ENCODE data around the gene CUTA.
A peak's percentile ranks its signal among the peaks of the same experiment; 100 is the strongest.

Gene CUTA

GRCh38 chr6:33417903-33418689 is at the start of gene CUTA:
Gene CUTA (minus strand): TSS chr6:33418107. CDS start chr6:33418000, 107 bp downstream.
- Histone ChIP-seq H3K4me2 (ENCODE audit: low read length) (peak within 1 kb of the TSS; percentile 98), H4K20me1 (ENCODE audit: insufficient read depth, low read length) (no peaks in the 10 kb centered on the region), H3K27ac (ENCODE audit: low read length) (peak within 1 kb of the TSS; percentile 81), H3K27me3 (ENCODE audit: low read depth, low read length) (0 out of 2 replicates have a peak, but pooled peaks cover 2% of the 10 kb centered on the region), H3K79me2 (ENCODE audit: low read length) (peaks cover 19% of the 10 kb centered on the region), H3K4me3 (ENCODE audit: low read length) (peak within 1 kb of the TSS; percentile 89), H3K9ac (ENCODE audit: low read length) (peak within 1 kb of the TSS; percentile 91), H3K36me3 (replicated peaks; ENCODE audit: low read depth, low read length) (peaks cover 10% of the 10 kb centered on the region), H3K9me3 (ENCODE audit: insufficient read depth, low read length) (no peaks in the 10 kb centered on the region), H3K4me1 (ENCODE audit: low read length) (peaks cover 37% of the 10 kb centered on the region), H2AFZ (ENCODE audit: low read depth, low read length) (peak within 1 kb of the TSS; percentile 72; the same call in 1 of the 2 replicates)
- no peak for TF ChIP-seq EZH2phosphoT487 (IDR thresholded peaks at IDR 0.05; ENCODE audit: low read depth)
- TF ChIP-seq CTCF (IDR thresholded peaks at IDR 0.05; ENCODE audit: low read depth, low read length) = peak; percentile 51

- H3K9ac ChIP-seq (ENCODE audit: low read length) = no peak overlapping the region
- H3K27ac ChIP-seq (ENCODE audit: low read length) = no peak overlapping the region
- H3K27me3 ChIP-seq (ENCODE audit: low read depth, low read length) = no peaks in the 10 kb centered on the region
- no peaks in the 10 kb centered on the region for H3K4me1 ChIP-seq (ENCODE audit: low read length)
- H3K4me2 ChIP-seq (ENCODE audit: low read length) = no peak overlapping the region
- H2AFZ ChIP-seq (ENCODE audit: low read depth, low read length) = no peak overlapping the region
- no peaks in the 10 kb centered on the region for H3K36me3 ChIP-seq (replicated peaks; ENCODE audit: low read depth, low read length)
- TF ChIP-seq CTCF (IDR thresholded peaks at IDR 0.05; ENCODE audit: low read depth, low read length) (no peak), EZH2phosphoT487 (IDR thresholded peaks at IDR 0.05; ENCODE audit: low read depth) (no peak)
- H3K79me2 ChIP-seq (ENCODE audit: low read length) = no peaks in the 10 kb centered on the region
- no peak overlapping the region for H3K4me3 ChIP-seq (ENCODE audit: low read length)
- H3K9me3 ChIP-seq (ENCODE audit: insufficient read depth, low read length) = no peaks in the 10 kb centered on the region
- no peaks in the 10 kb centered on the region for H4K20me1 ChIP-seq (ENCODE audit: insufficient read depth, low read length)
Measured at GRCh38 chr6:33467091-33467490, 49.2 kb upstream of the CUTA start.

- Histone ChIP-seq H4K20me1 (ENCODE audit: insufficient read depth, low read length) (no peaks in the 10 kb centered on the region), H3K27me3 (ENCODE audit: low read depth, low read length) (no peaks in the 10 kb centered on the region), H2AFZ (ENCODE audit: low read depth, low read length) (no peak overlapping the region), H3K4me1 (ENCODE audit: low read length) (no peaks in the 10 kb centered on the region), H3K79me2 (ENCODE audit: low read length) (no peaks in the 10 kb centered on the region), H3K9me3 (ENCODE audit: insufficient read depth, low read length) (no peaks in the 10 kb centered on the region), H3K4me2 (ENCODE audit: low read length) (no peak overlapping the region), H3K4me3 (ENCODE audit: low read length) (no peak overlapping the region), H3K9ac (ENCODE audit: low read length) (no peak overlapping the region), H3K27ac (ENCODE audit: low read length) (no peak overlapping the region), H3K36me3 (replicated peaks; ENCODE audit: low read depth, low read length) (no peaks in the 10 kb centered on the region)
- TF ChIP-seq EZH2phosphoT487 (IDR thresholded peaks at IDR 0.05; ENCODE audit: low read depth) (no peak), CTCF (IDR thresholded peaks at IDR 0.05; ENCODE audit: low read depth, low read length) (no peak)
Measured at GRCh38 chr6:33466075-33466735, 48.3 kb upstream of the CUTA start.

- Histone ChIP-seq H3K9ac (ENCODE audit: low read length) (no peak overlapping the region), H3K4me2 (ENCODE audit: low read length) (no peak overlapping the region), H3K27me3 (ENCODE audit: low read depth, low read length) (no peaks in the 10 kb centered on the region), H3K4me1 (ENCODE audit: low read length) (peaks cover 6% of the 10 kb centered on the region; the same call in 1 of the 2 replicates), H3K79me2 (ENCODE audit: low read length) (peaks cover 10% of the 10 kb centered on the region; the same call in 1 of the 2 replicates), H2AFZ (ENCODE audit: low read depth, low read length) (no peak overlapping the region), H3K4me3 (ENCODE audit: low read length) (no peak overlapping the region), H3K36me3 (replicated peaks; ENCODE audit: low read depth, low read length) (peaks cover 5% of the 10 kb centered on the region), H3K9me3 (ENCODE audit: insufficient read depth, low read length) (no peaks in the 10 kb centered on the region), H3K27ac (ENCODE audit: low read length) (no peak overlapping the region), H4K20me1 (ENCODE audit: insufficient read depth, low read length) (no peaks in the 10 kb centered on the region)
- no peak for TF ChIP-seq EZH2phosphoT487 (IDR thresholded peaks at IDR 0.05; ENCODE audit: low read depth)
- no peak for TF ChIP-seq CTCF (IDR thresholded peaks at IDR 0.05; ENCODE audit: low read depth, low read length)
Measured at GRCh38 chr6:33459226-33459625, 41.3 kb upstream of the CUTA start.
